GM11168 (cell line): ENCODE results near the gene DNAJC5.
"Not testable (repeated sequence)": the region's sequence is repeated elsewhere in the genome, so short reads cannot be mapped to it uniquely, and the experiment has no call there.

Experiments
- in situ Hi-C: fragments of 300-500 bp; cut with MboI; formaldehyde crosslinking; loops from one replicate; pipeline ENCODE4 v1.12.0; 2022; ENCODE audit warnings: low sequenced_read_pairs; ENCODE audit not compliant: unreplicated experiment

DNAJC5 gene

DNA sequence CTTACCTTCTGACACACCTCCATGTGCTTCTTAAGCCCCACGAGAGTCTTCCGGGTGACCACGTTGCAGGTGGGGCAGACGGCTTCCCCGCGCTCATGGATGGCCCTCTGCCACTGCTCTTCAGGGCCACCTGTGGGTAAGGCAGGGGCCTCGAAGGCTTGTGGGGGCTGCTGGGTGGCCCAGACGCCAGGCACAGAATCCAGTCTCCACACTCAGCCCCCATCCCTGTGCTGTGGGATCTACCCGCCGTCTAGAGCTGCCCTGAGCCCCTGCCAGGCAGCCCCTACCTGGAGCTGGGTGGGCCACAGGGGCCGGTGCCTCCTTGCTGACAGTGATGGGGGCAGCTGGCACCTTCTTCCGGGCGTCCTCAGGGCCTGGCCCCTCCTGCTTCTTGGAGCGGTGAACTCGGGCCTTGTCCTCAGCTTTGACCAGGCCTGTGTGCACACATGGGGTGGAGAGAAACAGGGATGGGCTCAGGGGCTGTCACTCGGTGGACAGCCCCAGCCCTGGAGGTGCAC lies 68.9 kb downstream of the DNAJC5 start:
- in situ Hi-C loops: loop anchor here (10.0 kb wide), 1 partner anchor 259 kb away; the partner anchor contains the start of genes ARFRP1 and ZGPAT

DNA sequence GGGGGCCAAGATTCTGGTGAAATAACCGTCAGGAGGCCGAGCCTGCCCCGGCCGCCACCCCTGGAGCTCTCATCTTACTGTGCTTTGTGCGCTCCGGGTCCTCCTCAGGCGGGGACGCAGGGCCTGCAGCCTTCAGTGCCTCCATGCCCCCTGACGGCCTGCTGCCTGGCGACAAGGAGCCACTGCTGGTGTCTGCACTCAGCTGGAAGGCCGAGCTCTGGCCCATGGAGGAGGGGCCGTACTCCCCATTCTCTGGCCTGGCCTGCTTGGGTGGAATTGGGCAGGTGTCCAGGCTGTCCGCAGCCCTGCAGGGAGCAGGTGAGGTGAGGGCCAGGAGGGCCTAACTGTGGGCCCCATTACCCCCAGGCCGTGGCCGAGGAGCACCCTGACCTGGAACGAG lies 69.5 kb downstream of the DNAJC5 start:
- in situ Hi-C loops: loop anchor here (10.0 kb wide), 1 partner anchor 260 kb away; the partner anchor contains the start of genes ARFRP1 and ZGPAT

DNA sequence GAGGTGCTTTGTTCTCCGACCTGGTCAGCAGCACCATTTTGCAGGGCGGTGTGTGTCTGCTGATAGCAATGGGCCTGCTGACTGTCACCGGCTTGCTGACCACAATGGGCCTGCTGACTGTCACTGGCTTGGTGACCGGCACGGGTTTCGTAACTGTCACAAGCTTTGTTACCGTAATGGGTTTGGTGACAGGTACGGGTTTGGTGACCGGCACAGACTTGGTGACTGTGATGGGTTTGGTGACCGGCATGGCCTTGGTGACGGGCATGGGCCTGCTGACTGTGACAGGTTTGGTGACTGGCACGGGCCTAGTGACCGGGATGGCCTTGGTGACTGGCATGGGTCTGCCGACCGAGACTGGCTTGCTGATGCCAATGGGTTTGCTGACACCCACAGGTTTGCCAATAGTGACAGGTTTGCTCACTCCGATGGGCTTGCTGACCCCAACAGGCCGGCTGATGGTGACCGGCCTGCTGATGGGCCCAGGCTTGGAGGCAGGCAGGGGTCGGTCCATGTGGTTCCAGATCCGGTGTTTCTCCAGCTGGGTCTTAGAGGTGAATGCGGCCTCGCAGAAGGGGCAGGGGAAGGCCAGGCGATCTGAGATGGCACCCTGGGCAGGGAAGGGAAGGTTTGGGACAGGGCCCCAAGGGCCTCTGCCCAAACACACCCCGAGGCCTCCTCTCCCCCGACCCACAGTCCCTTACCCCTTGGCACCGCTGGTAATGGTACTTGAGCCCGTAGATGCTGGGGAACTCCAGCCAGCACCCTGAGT lies 71.4 kb downstream of the DNAJC5 start:
- in situ Hi-C loops: loop anchor here (10.0 kb wide), 1 partner anchor 262 kb away; the partner anchor contains the start of genes ARFRP1 and ZGPAT

DNA sequence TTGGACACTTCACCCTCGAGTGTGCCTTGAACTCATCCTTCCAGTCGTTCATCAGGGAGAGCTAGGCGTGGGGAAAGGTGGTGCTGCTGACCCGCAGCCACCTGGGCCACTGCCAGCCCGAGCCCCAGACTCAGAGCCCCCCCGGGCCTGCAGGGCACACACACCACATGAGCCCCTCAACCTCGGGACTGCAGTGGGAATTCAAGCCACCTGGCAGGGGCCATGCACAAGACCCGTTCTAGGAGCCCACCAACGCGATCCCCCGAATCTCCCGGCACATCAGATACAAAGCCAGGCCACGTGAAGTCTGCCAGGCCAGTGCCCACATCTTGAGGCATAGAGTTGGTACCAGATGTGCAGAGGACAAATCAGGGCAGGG lies 72.0 kb downstream of the DNAJC5 start:
- in situ Hi-C loops: loop anchor here (10.0 kb wide), 1 partner anchor 262 kb away; the partner anchor contains the start of genes ARFRP1 and ZGPAT

DNA sequence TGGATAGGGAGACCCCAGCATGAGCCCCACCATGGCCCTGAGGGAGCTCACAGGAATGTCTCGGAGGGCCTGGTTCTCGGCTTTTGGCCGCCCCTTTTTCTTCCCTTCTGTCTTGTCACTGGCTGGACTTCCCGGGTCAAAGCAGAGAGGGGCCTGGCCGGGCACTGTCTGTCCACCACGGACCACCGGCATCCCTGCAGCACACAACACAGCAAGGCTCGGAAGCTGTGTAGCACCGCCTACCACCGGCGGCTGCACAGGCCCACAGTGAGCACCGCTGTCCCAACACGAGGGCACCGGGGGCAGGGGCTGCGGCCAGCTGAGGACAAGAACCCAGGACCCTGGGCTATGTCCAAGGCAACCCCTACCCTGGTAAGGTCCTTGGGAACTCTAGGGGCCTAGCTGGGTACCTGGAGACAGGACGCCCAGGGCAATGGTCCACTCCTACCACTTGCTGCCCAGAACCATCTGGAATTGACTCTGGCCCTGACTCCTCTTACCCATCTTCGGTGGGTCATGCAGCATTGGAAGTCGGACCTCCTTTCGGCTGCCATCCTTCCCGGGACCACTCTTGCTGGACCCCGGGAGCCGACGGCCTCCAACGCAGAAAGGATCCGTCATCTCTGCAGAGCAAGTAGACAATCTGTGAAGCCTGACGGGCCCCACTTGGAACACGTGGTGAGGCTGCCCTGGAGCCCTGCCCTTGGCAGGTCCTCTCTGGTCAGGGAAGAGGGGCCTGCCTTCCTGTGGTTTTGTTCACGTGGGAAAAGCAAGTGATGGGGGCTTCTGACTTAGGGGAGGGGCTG lies 72.6 kb downstream of the DNAJC5 start:
- in situ Hi-C loops: loop anchor here (10.0 kb wide), 1 partner anchor 263 kb away; the partner anchor contains the start of genes ARFRP1 and ZGPAT

DNA sequence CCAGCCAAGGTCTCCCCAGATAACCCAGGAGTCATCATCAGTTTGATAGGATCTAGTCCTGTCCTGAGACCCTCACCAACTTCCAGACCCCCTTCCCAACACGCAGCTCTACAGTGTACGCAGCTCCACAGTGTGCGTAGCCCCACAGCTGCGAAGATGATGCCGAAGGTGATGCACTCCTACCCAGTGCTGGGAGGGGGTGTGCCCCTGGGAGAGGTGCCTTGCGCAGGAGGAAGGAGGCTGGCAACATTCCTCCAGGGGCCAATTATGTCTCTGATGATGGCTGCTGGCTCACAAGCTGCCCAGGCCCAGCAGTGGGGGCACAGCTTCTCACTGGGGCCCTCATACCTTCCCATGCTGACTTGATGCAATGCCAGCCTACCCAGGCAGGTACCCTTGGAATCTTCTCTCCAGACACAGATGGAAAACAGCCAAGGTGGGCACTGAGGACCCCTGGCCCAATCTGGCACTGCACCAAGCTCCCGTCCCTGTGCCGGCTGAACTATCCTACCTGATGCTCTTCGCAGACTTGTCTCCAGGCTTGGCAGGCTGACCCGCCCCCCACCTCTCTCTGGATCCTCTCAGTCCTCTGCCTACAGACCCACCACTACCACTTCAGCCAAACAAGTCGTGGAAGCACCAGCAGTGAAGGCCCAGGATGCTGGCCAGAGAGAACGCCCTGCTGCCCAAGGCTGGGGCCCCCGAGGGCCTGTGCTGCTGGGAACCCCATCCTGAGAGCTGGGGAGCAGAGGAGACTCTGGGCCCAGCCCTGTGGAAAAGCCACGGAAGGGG lies 73.4 kb downstream of the DNAJC5 start:
- in situ Hi-C loops: loop anchor here (10.0 kb wide), 1 partner anchor 264 kb away; the partner anchor contains the start of genes ARFRP1 and ZGPAT

DNA sequence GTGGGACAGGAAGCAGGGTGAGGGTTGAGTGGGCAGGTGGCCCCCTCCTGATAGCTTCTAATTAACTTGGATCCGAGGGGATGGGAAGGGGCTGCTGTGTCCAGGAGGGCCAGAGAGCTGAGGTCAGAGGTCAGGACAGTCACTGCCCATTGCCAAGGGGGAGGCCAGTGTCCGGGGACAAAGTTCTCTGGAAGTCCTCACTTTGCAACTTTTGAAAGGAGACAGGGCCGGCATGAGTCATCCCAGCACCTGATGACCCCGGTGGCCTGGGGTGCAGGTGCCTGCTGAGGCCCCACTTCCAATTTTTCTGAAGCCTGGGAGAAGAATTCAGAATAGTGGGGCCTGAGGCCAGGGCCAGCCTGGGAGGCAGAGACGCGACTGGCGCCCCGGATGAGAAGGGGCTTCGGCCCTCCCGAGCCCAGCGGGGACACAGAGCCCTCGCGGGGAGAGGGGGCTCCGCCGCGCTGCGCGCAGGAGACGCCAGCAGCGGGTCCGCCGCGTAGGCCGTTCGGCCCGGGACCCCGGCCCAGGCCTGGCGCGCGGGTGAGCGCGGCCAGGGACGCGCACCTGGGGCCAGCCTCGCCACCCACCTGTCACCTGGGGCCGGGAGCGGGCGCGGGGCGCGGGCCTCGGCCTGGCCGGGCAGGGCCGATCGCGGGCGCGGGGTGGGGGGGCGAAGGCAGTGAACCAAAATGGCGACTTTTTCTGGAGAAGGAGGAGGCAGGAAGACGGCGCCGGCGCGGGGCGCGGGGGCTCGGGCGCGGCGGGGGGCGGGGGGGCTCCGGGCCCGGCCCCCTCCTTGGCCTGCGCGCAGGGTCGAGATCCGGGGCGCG lies 74.2 kb downstream of the DNAJC5 start:
- in situ Hi-C loops: loop anchor here (10.0 kb wide), 1 partner anchor 264 kb away; the partner anchor contains the start of genes ARFRP1 and ZGPAT

DNA sequence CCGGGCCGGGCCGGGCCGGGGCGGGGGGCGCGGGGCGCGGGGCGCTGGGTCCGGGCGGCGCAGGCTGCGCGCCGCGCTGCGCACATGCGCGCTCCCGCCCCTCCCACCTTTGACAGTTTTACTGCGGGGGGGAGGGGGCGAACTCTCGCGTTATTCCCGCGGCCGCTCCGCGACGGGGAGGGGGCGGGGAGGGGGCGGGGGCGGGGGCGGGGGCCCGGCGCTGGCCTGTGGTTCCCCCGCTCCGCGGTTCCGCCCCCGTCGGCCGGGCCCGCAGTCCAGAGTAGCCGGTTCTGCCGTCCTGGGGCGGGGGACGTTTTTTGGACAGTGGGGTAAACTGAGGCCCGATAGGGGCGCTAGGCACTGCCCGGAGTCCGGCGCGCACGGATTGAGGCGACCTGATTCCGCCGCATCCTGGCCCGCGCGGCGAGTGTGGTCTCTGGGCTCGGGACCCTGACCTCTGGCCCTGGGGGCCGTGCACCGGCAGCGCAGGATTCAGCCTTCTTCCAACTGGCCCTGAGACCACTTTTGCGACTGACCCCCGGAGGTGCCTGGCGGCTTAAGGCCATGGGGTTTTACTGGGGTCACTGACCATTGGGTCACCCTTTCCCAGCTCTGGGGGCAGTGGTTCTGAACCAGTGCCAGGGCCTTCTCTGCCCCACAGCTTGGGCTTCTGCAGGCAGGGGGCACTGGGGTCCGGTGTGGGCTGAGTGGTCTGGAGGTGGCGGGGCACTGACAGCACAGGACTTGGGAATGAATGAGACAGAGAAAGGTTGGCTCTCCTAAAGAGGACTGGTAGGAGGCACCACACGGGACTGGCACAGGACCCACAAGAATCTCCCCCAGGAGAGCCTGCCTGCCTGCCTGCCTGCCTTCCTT lies 75.2 kb downstream of the DNAJC5 start, which contains the start of gene ZNF512B:
Gene ZNF512B, minus strand, starts transcription at position 93 of the 876 bp plus-strand sequence. CDS start 1,980 bp downstream, outside the sequence.
- in situ Hi-C loops: loop anchor here (10.0 kb wide), 1 partner anchor 265 kb away; the partner anchor contains the start of genes ARFRP1 and ZGPAT

DNA sequence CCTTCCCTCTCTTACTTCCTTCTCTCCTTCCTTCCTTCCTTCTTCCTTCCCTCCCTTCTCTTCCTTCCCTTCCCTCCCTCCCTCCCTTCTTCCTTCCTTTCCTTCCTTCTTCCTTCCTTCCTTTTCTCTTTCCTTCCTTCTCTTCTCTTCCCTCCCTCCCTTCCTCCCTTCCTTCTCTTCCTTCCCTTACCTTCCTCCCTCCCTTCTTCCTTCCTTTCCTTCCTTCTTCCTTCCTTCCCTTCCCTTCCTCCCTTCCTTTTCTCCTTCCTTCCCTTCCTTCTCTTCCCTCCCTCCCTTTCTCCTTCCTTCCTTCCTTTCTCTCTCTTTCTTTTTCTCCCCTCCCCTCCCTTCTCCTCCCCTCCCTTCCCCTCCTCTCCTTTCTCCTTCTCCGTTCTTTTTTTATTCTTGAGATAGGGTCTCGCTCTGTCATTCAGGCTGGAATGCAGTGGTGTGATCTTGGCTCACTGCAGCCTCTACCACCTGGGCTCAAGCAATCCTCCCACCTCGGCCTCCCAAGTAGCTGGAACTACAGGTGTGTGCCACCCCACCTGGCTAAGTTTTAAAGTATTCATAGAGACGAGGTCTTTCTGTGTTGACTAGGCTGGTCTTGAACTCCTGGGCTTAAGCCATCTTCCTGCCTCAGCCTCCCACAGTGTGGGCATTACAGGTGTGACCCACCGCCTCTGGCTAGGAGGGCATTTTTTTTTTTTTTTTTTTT lies 75.9 kb downstream of the DNAJC5 start:
- in situ Hi-C loops: no loop called here

DNA sequence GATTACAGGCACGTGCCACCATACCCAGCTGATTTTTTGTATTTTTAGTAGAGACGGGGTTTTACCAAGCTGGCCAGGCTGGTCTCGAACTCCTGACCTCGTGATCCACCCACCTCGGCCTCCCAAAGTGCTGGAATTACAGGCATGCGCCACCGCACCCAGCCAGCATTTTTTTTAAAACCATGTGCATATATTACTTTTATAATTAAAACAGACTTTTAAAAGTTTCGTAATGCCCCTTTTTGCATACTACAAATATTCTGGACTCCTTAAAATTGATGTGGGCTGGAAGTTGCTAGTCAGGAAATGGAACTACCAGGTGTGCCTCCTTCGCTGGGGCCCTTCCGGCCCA lies 77.0 kb downstream of the DNAJC5 start:
- in situ Hi-C loops: not testable (repeated sequence)

DNA sequence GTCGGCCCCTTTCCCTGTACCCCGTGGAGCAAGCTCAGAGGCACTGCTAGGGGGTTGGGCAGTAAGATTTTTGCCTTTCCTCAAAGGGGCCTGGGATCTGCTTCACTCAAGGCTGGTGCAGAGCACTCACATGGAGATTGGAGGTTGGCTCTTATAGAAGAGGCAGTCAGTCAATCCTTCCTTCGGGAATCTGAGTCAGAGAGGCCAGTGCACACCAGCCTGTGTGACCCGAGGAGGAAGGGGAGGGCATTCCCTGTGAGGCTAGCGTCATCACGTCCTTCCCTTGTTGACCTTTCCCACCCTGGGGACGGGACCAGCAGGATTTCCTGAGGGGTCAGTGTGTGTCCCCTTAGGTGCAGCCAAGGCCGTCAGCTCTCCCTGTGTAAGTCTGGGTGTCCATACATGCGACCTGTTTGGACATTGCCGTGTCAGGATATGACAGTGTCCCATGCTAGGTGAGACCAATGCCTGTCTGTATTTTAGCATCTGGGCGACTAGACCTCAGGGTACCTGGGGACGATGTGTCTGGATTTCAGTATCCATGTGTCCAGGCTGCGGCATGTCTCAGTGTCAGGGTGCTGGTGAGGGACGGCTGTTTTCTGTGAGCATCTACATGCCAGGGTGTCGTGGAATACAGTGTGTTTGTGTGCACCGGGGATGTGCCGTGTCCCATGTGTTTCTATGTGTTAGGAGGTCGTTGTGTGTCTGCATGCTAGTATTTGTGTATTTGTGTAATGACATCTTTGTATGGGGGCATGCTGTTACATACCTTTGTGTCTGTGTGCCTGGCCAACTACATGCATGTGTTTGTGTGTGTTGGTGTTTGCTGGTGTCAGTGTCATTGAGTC lies 77.6 kb downstream of the DNAJC5 start:
- in situ Hi-C loops: no loop called here

DNA sequence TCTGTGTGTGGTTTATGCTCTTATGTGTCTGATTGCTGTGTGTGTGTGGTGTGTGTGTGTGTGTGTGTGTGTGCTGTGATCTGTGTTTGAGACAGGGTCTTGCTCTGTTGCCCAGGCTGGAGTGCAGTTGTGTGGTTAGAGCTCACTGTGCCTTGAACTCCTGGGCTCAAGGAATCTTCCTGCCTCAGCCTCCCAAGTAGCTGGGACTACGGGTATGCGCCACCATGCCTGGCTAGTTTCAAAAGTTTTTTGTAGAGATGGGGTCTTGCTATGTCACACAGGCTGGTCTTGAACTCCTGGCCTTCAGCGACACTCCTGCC lies 78.2 kb downstream of the DNAJC5 start:
- in situ Hi-C loops: no loop called here

DNA sequence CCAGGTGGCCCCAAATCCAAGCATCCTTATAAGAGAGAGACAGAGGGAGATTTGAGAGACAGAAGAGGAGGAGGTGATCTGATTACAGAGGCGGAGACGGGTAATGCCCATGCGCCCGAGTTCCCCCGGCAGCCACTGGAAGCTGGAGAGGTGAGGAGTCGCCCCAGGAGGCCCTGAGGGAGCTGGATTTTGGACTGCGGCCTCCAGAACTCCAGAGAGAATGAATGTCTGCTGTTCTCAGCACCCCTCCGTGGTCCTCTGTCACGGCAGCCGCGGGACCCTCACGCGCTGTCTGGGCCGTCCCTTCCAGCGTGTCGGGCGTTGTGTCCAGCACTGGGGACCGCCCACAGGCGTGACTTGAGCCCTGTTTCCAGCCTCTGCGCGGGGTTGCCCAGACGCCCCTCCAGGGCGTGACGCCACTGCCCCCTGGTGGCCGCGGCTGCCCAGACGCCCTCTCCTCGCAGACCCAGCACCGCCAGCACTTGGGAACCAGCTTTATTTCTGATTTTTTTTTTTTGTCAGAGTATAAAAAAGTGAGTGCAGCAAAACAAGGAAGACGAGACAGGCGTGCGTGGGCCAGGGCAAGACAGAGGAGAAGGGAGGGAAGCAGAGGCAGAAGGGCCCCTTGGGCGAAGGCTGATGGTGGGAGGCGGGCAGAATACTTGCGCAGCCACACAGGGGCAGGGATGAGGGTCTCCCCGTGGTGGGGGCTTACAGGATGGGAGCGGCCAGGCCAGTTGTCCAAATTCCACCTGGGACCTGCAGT lies 78.9 kb downstream of the DNAJC5 start:
- in situ Hi-C loops: no loop called here

DNA sequence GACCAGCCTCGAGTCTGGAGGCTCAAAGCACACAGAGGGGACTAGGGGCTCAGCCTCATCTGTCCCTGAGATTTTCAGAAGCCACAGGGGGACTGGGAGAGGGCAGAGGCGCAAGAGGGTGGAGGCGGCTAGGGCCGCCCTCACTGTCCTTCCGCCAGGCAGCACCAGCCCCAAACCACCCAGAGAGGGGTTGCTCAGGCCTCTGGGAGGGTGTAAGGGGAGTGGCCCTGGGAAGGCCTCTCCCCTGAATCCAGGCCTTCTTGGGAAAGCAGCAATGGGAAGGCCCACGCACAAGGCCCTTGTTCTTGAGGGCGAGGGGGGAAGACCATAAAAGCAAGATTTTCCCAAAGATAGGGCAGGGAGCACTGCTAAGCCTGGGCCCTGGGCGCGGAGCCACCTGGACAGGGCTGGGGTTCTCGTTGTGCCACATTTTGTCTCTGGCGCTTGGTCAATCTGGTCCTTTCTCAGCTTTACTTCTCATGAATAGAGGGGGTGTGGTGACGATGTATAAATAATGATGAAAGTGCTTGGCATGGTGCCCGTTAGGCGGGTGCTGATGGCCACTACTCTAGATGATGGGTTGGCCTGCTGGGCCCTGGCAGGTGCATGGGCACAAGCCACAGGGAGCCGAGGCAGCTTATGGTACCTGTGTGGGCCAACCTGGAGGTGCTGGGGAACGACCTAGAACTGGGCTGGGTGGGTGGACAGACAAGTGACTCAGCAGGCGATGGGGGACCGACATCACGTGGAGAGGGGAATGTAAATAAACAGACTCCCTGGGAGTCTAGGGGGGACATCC lies 79.7 kb downstream of the DNAJC5 start:
- in situ Hi-C loops: no loop called here

DNA sequence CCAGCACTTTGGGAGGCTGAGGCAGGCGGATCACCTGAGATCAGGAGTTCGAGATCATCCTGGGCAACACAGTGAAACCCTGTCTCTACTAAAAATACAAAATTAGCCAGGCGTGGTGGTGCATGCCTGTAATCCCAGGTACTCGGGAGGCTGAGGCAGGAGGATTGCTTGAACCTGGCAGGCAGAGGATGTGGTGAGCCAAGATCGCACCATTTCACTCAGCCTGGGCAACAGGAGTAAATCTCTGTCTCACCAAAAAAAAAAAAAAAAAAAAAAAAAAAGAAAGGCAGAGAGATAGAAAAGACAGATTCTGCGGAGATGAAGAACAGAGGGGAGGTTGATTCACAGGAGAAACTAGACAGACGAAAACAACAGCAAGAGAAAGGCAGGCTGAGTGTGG lies 81.6 kb downstream of the DNAJC5 start:
- in situ Hi-C loops: not testable (repeated sequence)
